ENCODE results near the gene AUP1. TPM values are rescaled to one million over a fixed set of nuclear protein-coding genes. Genes with fewer than 3 reads are reported as not detected.

The AUP1 gene
- total RNA-seq, 1 donor from 2014 or later = 86.4 TPM

- TF ChIP-seq CTCF (conservative IDR thresholded peaks at IDR 0.05; ENCODE audit: low read depth, low read length) = no peak
- DNase-seq (ENCODE audit: low read depth) = no peak
These were observed 7.0 kb downstream of the AUP1 start for GRCh38 chr2:74522516-74522915.

GRCh38 chr2:74516650-74517049 lies 12.9 kb downstream of the AUP1 start:
- no peak overlapping the region for H3K4me3 ChIP-seq (ENCODE audit: low read depth, low read length)
- no peak for DNase-seq (ENCODE audit: low read depth)

More at GRCh38 chr2:74522516-74522915, 7.0 kb downstream of the AUP1 start:
- H3K4me3 ChIP-seq (ENCODE audit: low read depth, low read length) = no peak overlapping the region

GRCh38 chr2:74515981-74516633 lies 13.4 kb downstream of the AUP1 start:
- TF ChIP-seq CTCF (conservative IDR thresholded peaks at IDR 0.05; ENCODE audit: low read depth, low read length) = no peak
- no peak for DNase-seq (ENCODE audit: low read depth)
- H3K4me3 ChIP-seq (ENCODE audit: low read depth, low read length) = no peak overlapping the region

More at GRCh38 chr2:74516650-74517049, 12.9 kb downstream of the AUP1 start:
- TF ChIP-seq CTCF (conservative IDR thresholded peaks at IDR 0.05; ENCODE audit: low read depth, low read length) = no peak

- no peak for TF ChIP-seq CTCF (conservative IDR thresholded peaks at IDR 0.05; ENCODE audit: low read depth, low read length)
- H3K4me3 ChIP-seq (ENCODE audit: low read depth, low read length) = no peak overlapping the region
- DNase-seq (ENCODE audit: low read depth) = no peak
These were observed 14.1 kb downstream of the AUP1 start for GRCh38 chr2:74515271-74515980.

- DNase-seq (ENCODE audit: low read depth) = no peak
- TF ChIP-seq CTCF (conservative IDR thresholded peaks at IDR 0.05; ENCODE audit: low read depth, low read length) = no peak
- no peak within 1 kb of the TSS for H3K4me3 ChIP-seq (ENCODE audit: low read depth, low read length)
These were observed 14.9 kb downstream of the AUP1 start, which contains the start of gene TLX2 for GRCh38 chr2:74514368-74515270. TSS of gene TLX2 (plus strand) at chr2:74514450. CDS start at chr2:74514807, 357 bp downstream.

- TF ChIP-seq CTCF (conservative IDR thresholded peaks at IDR 0.05; ENCODE audit: low read depth, low read length) = no peak
- no peak overlapping the region for H3K4me3 ChIP-seq (ENCODE audit: low read depth, low read length)
- DNase-seq (ENCODE audit: low read depth) = no peak
These were observed 15.7 kb downstream of the AUP1 start for GRCh38 chr2:74513605-74514367.
